IMR-90 (cell line): Measurements from ENCODE around the gene GJC2. TPM values are rescaled to one million over a fixed set of nuclear protein-coding genes. Genes with fewer than 3 reads are reported as not detected.

Experiments
- ATAC-seq: fragments of 200-7000 bp; cut with Tn5 transposase; 2 replicates; pipeline ENCODE4 v1.9.1; 2020; ENCODE audit warnings: low read depth, mild to moderate bottlenecking, moderate library complexity
- BruUV-seq: library from RNA; stranded (reverse); fragments of 400-500 nt; replicated peaks from 2 replicates; lab custom pipeline; 2021; lab: Mats Ljungman, UMichigan
- CTCF ChIA-PET: fragments of 300-600 bp; formaldehyde crosslinking; extraction: SDS; loops from one replicate; lab custom pipeline; 2021; ENCODE audit warnings: antibody characterized with exemption; lab: Yijun Ruan, JAX
- POLR2A ChIA-PET: fragments of 300-600 bp; sonication (Branson Sonifier 250); formaldehyde crosslinking; loops from one replicate; lab custom pipeline; 2022; ENCODE audit warnings: antibody characterized with exemption; ENCODE audit not compliant: unreplicated experiment; lab: Charles Lee
- DNase-seq: peaks from one replicate; pipeline ENCODE4 v3.0.0; 2013
- H2AFZ ChIP-seq: replicated peaks from 2 replicates; pipeline ENCODE3; 2013; ENCODE audit warnings: low read length, mild to moderate bottlenecking; ENCODE audit not compliant: poor library complexity
- H2AK5ac ChIP-seq: 2 replicates; pipeline ENCODE4 v1.6.1; 2013; ENCODE audit warnings: low read depth, low read length, inconsistent platforms
- H2AK9ac ChIP-seq: replicated peaks from 2 replicates; pipeline ENCODE3; 2013; ENCODE audit warnings: mild to moderate bottlenecking, low read depth, low read length, moderate library complexity; ENCODE audit not compliant: poor library complexity
- H2BK120ac ChIP-seq: 2 replicates; pipeline ENCODE4 v1.6.1; 2013; ENCODE audit warnings: low read depth, low read length, inconsistent platforms
- H2BK15ac ChIP-seq: 3 replicates; pipeline ENCODE4 v1.6.1; 2013; ENCODE audit warnings: low read depth, low read length, inconsistent platforms
- H2BK20ac ChIP-seq: 2 replicates; pipeline ENCODE4 v1.6.1; 2013; ENCODE audit warnings: low read depth, mild to moderate bottlenecking, inconsistent platforms, low read length, moderate library complexity
- H2BK5ac ChIP-seq: 2 replicates; pipeline ENCODE4 v1.6.1; 2013; ENCODE audit warnings: mild to moderate bottlenecking, low read depth, low read length, inconsistent platforms; ENCODE audit not compliant: poor library complexity, severe bottlenecking
- H3K14ac ChIP-seq: replicated peaks from 2 replicates; pipeline ENCODE4 v1.6.1; 2013; ENCODE audit warnings: low read depth, low read length, inconsistent platforms
- H3K18ac ChIP-seq: 2 replicates; pipeline ENCODE4 v1.6.1; 2013; ENCODE audit warnings: low read depth, low read length, control low read depth
- H3K23ac ChIP-seq: 2 replicates; pipeline ENCODE4 v1.6.1; 2013; ENCODE audit warnings: low read depth, low read length, inconsistent platforms
- H3K27ac ChIP-seq: 2 replicates; pipeline ENCODE4 v1.5.1; 2013; ENCODE audit warnings: mild to moderate bottlenecking, control low read depth, low read length; ENCODE audit not compliant: insufficient read depth
- H3K27me3 ChIP-seq: 2 replicates; pipeline ENCODE4 v1.6.1; 2013; ENCODE audit warnings: low read length; ENCODE audit not compliant: control insufficient read depth, insufficient read depth
- H3K36me3 ChIP-seq: 2 replicates; pipeline ENCODE4 v1.6.1; 2013; ENCODE audit warnings: low read length, mixed read lengths; ENCODE audit not compliant: control insufficient read depth, insufficient read depth
- H3K4ac ChIP-seq: 2 replicates; pipeline ENCODE4 v1.6.1; 2013; ENCODE audit warnings: low read depth, low read length, inconsistent platforms
- H3K4me1 ChIP-seq: 2 replicates; pipeline ENCODE4 v1.6.1; 2013; ENCODE audit warnings: low read length, mixed read lengths; ENCODE audit not compliant: control insufficient read depth, insufficient read depth
- H3K4me2 ChIP-seq: 2 replicates; pipeline ENCODE4 v1.6.1; 2013; ENCODE audit warnings: low read depth, mild to moderate bottlenecking, control low read depth, low read length, moderate library complexity
- H3K4me3 ChIP-seq: 2 replicates; pipeline ENCODE4 v1.5.1; 2013; ENCODE audit warnings: low read depth, mild to moderate bottlenecking, control low read depth, low read length, moderate library complexity; ENCODE audit not compliant: insufficient read depth
- H3K56ac ChIP-seq: 2 replicates; pipeline ENCODE4 v1.6.1; 2013; ENCODE audit warnings: low read length, inconsistent platforms; ENCODE audit not compliant: insufficient read depth; ENCODE audit errors: extremely low read depth
- H3K79me1 ChIP-seq, 2 experiments: 2 replicates each; pipeline ENCODE4 v1.6.1; 2013; ENCODE audit warnings: low read length in 2 of 2, inconsistent platforms in 1 of 2, low read depth in 1 of 2
- H3K9ac ChIP-seq: 2 replicates; pipeline ENCODE4 v1.6.1; 2013; ENCODE audit warnings: low read depth, low read length, control low read depth
- H3K9me1 ChIP-seq: 2 replicates; pipeline ENCODE4 v1.6.1; 2013; ENCODE audit warnings: low read length, inconsistent platforms; ENCODE audit not compliant: insufficient read depth
- H3K9me3 ChIP-seq: 2 replicates; pipeline ENCODE4 v1.6.1; 2013; ENCODE audit warnings: low read length; ENCODE audit not compliant: control insufficient read depth, insufficient read depth
- H4K20me1 ChIP-seq: 2 replicates; pipeline ENCODE4 v1.6.1; 2013; ENCODE audit warnings: low read length, inconsistent platforms; ENCODE audit not compliant: insufficient read depth
- H4K5ac ChIP-seq: 2 replicates; pipeline ENCODE4 v1.6.1; 2013; ENCODE audit warnings: mild to moderate bottlenecking, low read depth, low read length, control low read depth
- H4K8ac ChIP-seq, 2 experiments: 2 replicates each; pipeline ENCODE4 v1.6.1; 2013; ENCODE audit warnings: low read depth in 2 of 2, low read length in 2 of 2, control low read depth in 1 of 2, inconsistent platforms in 1 of 2
- H4K91ac ChIP-seq: 2 replicates; pipeline ENCODE4 v1.6.1; 2013; ENCODE audit warnings: low read depth, low read length, inconsistent platforms; ENCODE audit not compliant: insufficient read depth
- CEBPB ChIP-seq: IDR thresholded peaks from 2 replicates; pipeline ENCODE4 v1.6.1; 2012; ENCODE audit warnings: low read depth, low read length, improper control_type of control experiment
- CHD1 ChIP-seq: IDR thresholded peaks from 2 replicates; pipeline ENCODE4 v1.6.1; 2012; ENCODE audit warnings: low read depth, low read length, improper control_type of control experiment
- CTCF ChIP-seq: conservative IDR thresholded peaks from 2 replicates; pipeline ENCODE4 v1.5.1; 2012; ENCODE audit warnings: mild to moderate bottlenecking, low read depth, low read length, improper control_type of control experiment
- ELK1 ChIP-seq: fragments of 150-350 bp; IDR thresholded peaks from 2 replicates; pipeline ENCODE4 v1.6.1; 2016; ENCODE audit warnings: low read depth, mild to moderate bottlenecking, low read length, moderate library complexity, borderline replicate concordance
- FOS ChIP-seq: fragments of 150-350 bp; IDR thresholded peaks from 2 replicates; pipeline ENCODE4 v1.6.1; 2016; ENCODE audit warnings: low read depth, low read length
- MAFK ChIP-seq: IDR thresholded peaks from 2 replicates; pipeline ENCODE4 v1.6.1; 2012; ENCODE audit warnings: low read depth, low read length, improper control_type of control experiment
- MAZ ChIP-seq: IDR thresholded peaks from 2 replicates; pipeline ENCODE4 v1.6.1; 2012; ENCODE audit warnings: low read depth, mild to moderate bottlenecking, low read length, improper control_type of control experiment, moderate library complexity, borderline replicate concordance
- MXI1 ChIP-seq: IDR thresholded peaks from 2 replicates; pipeline ENCODE4 v1.6.1; 2012; ENCODE audit warnings: low read depth, mild to moderate bottlenecking, low read length, moderate library complexity, borderline replicate concordance
- NFE2L2 ChIP-seq: fragments of 150-350 bp; IDR thresholded peaks from 2 replicates; pipeline ENCODE4 v1.6.1; 2016; ENCODE audit warnings: low read depth, mild to moderate bottlenecking, low read length
- POLR2A ChIP-seq: IDR thresholded peaks from 2 replicates; pipeline ENCODE4 v1.6.1; 2012; ENCODE audit warnings: mild to moderate bottlenecking, low read depth, low read length
- RAD21 ChIP-seq: IDR thresholded peaks from 2 replicates; pipeline ENCODE4 v1.6.1; 2012; ENCODE audit warnings: low read length, improper control_type of control experiment
- RCOR1 ChIP-seq: IDR thresholded peaks from 2 replicates; pipeline ENCODE4 v1.6.1; 2012; ENCODE audit warnings: mild to moderate bottlenecking, low read length, improper control_type of control experiment; ENCODE audit not compliant: insufficient replicate concordance
- SMC3 ChIP-seq: fragments of 150-350 bp; IDR thresholded peaks from 2 replicates; pipeline ENCODE4 v1.6.1; 2016; ENCODE audit warnings: low read depth, mild to moderate bottlenecking, antibody characterized with exemption, low read length, moderate library complexity
- USF2 ChIP-seq: fragments of 150-350 bp; IDR thresholded peaks from 2 replicates; pipeline ENCODE4 v1.6.1; 2017; ENCODE audit warnings: mild to moderate bottlenecking, antibody characterized with exemption, low read length, low read depth
- WGBS, 2 experiments: methylation state at CpG; one replicate each; pipeline versions ENCODE4 v1.1.5 to v1.1.7; 2013; ENCODE audit warnings: missing lambda C conversion rate in 2 of 2; ENCODE audit not compliant: insufficient read length in 1 of 2; ENCODE audit errors: extremely low coverage in 2 of 2; 5-methylcytosine and 5-hydroxymethylcytosine counted together
- dilution Hi-C: fragments of 300-500 bp; cut with HindIII; formaldehyde crosslinking; loops from one replicate; pipeline ENCODE4 v1.14.3; 2018; ENCODE audit warnings: low sequenced_read_pairs; ENCODE audit not compliant: unreplicated experiment
- in situ Hi-C: fragments of 300-500 bp; cut with MboI; formaldehyde crosslinking; loops from 3 replicates; pipeline ENCODE4 v1.14.3; 2019; ENCODE audit warnings: low sequenced_read_pairs, inconsistent platforms, mixed read lengths
- intact Hi-C: fragments of 100-400 bp; cut with micrococcal nuclease; formaldehyde crosslinking; loops from 2 replicates; pipeline ENCODE4 v1.10.0; 2022
- polyA plus RNA-seq, 3 experiments: library from polyadenylated mRNA; depleted of rRNA; stranded (reverse); fragments of >200 nt; gene quantifications; 2 replicates each; pipeline ENCODE4 v1.2.3, GENCODE V29; 2012; ENCODE audit warnings: low replicate concordance in 1 of 3
- total RNA-seq: library from RNA; depleted of rRNA; stranded (reverse); fragments of >200 nt; gene quantifications from 2 replicates; pipeline ENCODE4 v1.2.3, GENCODE V29; 2012

Gene GJC2
- total and polyA plus RNA-seq, 2 of the 4 experiments (the other 2 are of a cell fraction): 1.1 to 1.7 TPM

GRCh38 chr1:228147151-228147693 lies 2.5 kb upstream of the GJC2 start:
- Histone ChIP-seq H3K36me3 (peaks cover 10% of the 10 kb centered on the region), H3K4ac (no peak overlapping the region), H3K4me2 (no peak overlapping the region), H3K27ac (no peak overlapping the region), H3K9ac (no peak overlapping the region), H3K4me3 (no peak overlapping the region), H3K18ac (no peak overlapping the region), H3K9me3 (no peaks in the 10 kb centered on the region), H2BK15ac (no peak overlapping the region), H3K23ac (no peak overlapping the region), H3K4me1 (peaks cover 32% of the 10 kb centered on the region), H4K91ac (no peak overlapping the region), H4K5ac (no peak overlapping the region), H2AK5ac (no peak overlapping the region), H4K20me1 (peaks cover 56% of the 10 kb centered on the region), H3K27me3 (no peaks in the 10 kb centered on the region), H3K14ac (no peak overlapping the region), H2BK5ac (no peak overlapping the region), H3K56ac (no peak overlapping the region), H3K9me1 (peaks cover 20% of the 10 kb centered on the region), H2BK20ac (no peak overlapping the region), H2BK120ac (no peak overlapping the region), H2AK9ac (no peak overlapping the region), H4K8ac (no peak overlapping the region), H2AFZ (no peak overlapping the region), H3K79me1 (peaks cover 9 to 75% of the 10 kb centered on the region in 2 experiments)
- ChIA-PET CTCF (no interaction called here), POLR2A (no interaction called here)
- BruUV-seq: no TSS peak
- TF ChIP-seq MXI1 (no peak), SMC3 (no peak), MAZ (no peak), POLR2A (no peak), CEBPB (no peak), CTCF (no peak), FOS (no peak), ELK1 (no peak), MAFK (no peak), USF2 (no peak), RCOR1 (no peak), RAD21 (no peak), CHD1 (no peak), NFE2L2 (no peak)
- dilution Hi-C loops: no loop called here
- in situ Hi-C loops: no loop called here
- intact Hi-C loops: no loop called here
- no peak for ATAC-seq
- WGBS, 2 experiments: 100% methylated on average over 3 of the region's 20 CpGs; no CpG with 5 or more reads in 1 of the 2 experiments
- no peak for DNase-seq
